LNCaP clone FGC (cell line): Measurements from ENCODE around the gene ZC3H18.
A peak's percentile ranks its signal among the peaks of the same experiment; 100 is the strongest.

ENCODE experiments used
- DNase-seq: peaks from one replicate; pipeline ENCODE4 v3.0.0-alpha.2; 2011; ENCODE audit warnings: low read depth
- H3K4me3 ChIP-seq: 2 replicates; pipeline ENCODE4 v1.5.1; 2011; ENCODE audit warnings: mild to moderate bottlenecking, low read depth, low read length, control low read depth
- TF ChIP-seq, protein P1 (sequence below): IDR thresholded peaks from 2 replicates; pipeline ENCODE4 v1.5.1; 2012; ENCODE audit warnings: mild to moderate bottlenecking; ENCODE audit not compliant: control insufficient read depth, insufficient read depth; ENCODE audit errors: extremely low read depth

The ZC3H18 gene

GRCh38 chr16:88630433-88630832, 60.2 kb downstream of the ZC3H18 start:
- H3K4me3 ChIP-seq = no peak overlapping the region
- DNase-seq = no peak
- TF ChIP-seq, protein P1, sequence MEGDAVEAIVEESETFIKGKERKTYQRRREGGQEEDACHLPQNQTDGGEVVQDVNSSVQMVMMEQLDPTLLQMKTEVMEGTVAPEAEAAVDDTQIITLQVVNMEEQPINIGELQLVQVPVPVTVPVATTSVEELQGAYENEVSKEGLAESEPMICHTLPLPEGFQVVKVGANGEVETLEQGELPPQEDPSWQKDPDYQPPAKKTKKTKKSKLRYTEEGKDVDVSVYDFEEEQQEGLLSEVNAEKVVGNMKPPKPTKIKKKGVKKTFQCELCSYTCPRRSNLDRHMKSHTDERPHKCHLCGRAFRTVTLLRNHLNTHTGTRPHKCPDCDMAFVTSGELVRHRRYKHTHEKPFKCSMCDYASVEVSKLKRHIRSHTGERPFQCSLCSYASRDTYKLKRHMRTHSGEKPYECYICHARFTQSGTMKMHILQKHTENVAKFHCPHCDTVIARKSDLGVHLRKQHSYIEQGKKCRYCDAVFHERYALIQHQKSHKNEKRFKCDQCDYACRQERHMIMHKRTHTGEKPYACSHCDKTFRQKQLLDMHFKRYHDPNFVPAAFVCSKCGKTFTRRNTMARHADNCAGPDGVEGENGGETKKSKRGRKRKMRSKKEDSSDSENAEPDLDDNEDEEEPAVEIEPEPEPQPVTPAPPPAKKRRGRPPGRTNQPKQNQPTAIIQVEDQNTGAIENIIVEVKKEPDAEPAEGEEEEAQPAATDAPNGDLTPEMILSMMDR = no peak

GRCh38 chr16:88630941-88631340, 60.7 kb downstream of the ZC3H18 start:
- DNase-seq = no peak
- H3K4me3 ChIP-seq = no peak overlapping the region

DNA sequence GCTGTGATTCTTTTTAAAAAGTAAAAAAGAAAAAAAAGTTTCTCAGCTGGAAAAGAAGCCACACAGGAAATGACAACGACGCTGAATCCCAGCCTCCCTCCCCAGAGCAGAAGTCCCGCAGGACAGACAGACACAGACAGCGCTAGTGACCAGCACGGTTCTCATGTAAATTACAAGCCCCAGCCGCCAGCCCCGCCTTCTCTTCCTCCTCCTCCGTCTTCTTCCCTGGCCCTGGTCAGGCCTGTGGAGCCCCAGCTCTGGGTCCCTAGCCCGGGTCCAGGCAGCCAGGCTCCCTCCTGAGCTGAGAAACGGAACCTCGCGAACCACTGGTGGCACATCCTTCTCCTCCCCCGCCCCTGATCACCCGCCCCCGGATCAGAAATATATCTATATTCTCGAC, 61.2 kb downstream of the ZC3H18 start:
- TF ChIP-seq, protein P1 = no peak
- DNase-seq = no peak
- H3K4me3 ChIP-seq = no peak overlapping the region

More at GRCh38 chr16:88630941-88631340, 60.7 kb downstream of the ZC3H18 start:
- TF ChIP-seq, protein P1 = no peak

DNA sequence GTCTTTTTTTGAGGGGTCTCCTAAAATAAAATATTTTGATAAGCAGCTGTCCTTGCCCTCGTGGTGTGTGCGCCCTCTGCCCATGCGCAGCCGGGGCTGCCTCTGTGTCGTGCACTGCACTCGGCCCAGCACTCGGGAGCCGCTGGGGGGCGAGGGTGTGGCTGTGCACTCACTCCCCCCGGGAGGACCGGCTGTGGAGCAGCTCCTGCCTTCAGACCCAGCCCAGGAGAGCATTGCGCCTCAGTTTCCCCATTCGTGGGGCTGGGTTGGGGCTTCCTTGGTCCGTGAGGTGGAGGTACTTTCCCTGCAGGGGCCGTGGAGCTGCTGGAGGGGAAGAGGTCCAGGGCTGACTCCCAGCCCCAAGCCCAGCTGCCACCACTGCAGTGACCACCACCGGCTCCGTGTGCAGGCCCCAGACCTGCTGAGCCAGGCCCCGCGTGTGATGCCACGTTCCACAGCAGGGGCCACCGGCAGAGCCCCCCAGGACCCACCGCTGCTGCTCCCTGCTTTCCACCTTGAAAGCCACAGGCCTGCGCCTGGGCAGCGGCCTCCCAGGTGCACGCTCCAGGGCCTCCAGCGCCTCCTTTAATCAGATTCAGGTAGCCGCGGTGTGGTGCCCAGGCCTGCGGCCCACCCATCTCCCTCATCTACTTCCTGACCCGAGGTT, 61.9 kb downstream of the ZC3H18 start:
- TF ChIP-seq, protein P1 = no peak
- no peak for DNase-seq

GRCh38 chr16:88632587-88632930, 62.4 kb downstream of the ZC3H18 start:
- TF ChIP-seq, protein P1 = no peak
- DNase-seq = no peak
- no peak overlapping the region for H3K4me3 ChIP-seq

More for the DNA sequence above, 61.9 kb downstream of the ZC3H18 start:
- no peak overlapping the region for H3K4me3 ChIP-seq

DNA sequence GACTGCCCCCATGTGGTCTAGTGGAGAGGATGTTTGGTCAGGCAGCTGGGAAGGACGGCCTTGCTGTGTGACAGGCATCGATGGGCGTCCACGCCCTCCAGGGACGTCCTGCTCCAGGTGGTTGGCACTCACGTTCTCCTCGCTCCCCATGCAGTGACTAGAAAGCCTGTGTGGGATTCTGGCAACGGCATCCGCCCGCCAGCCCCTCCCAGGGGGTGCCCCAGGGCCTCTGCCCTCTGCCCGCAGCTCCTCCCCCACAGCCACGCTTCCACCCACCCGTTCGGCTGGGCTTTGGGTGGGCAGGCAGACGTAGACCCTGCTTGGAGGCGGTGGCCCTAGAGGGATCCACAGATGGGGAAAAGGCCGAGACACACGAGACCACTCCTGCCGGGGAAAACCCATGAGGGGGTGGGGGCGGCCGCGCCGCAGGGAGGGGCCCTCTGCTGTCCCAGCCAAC, 63.5 kb downstream of the ZC3H18 start:
- TF ChIP-seq, protein P1 = peak; percentile 31; the same call in 1 of the 2 replicates

DNA sequence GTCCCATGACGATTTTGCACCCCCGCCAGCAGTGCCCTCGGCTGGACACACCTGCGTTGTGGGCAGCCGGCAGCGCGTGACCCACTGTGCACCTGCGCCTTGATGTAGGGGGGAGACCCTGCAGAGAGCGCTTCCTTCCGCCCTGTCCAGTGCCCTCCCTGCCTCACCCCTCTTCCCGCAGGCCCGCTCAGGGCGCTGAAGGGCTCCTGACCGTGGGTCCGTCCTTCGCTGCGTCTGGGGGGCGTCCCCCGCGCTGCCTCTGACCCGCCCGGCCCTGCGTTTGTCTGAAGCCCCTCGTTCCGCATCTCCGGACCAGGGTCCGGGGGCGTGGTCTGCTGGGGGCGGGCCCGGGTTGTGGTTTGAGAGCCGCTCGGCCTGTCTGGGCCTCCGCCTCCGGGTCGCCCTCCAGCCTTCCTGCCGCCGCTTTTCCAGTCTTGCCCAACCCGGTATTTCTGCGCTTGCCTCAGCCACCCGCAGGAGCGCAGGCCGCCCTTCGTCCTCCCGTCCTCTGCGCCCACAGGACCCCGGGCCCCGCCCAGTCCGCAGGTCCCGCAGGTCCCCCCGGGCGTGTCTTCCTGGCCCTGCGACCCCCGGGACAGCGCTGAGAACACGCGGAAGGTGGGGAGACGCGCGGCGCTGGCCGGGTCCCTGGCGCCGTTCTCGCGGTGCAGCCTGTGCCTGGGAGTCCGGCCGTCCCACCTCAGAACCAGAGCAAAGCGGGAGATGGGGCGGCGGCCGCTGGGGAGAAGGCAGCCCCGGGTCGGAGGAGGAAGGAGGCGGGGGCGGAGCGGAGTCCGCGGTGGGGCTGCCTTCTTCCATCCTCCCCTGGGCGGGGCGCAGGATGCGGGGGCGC, 64.2 kb downstream of the ZC3H18 start:
- TF ChIP-seq, protein P1 = no peak
- DNase-seq = no peak
- H3K4me3 ChIP-seq = no peak overlapping the region

More for the DNA sequence above, 63.5 kb downstream of the ZC3H18 start:
- no peak for DNase-seq
- H3K4me3 ChIP-seq = no peak overlapping the region
